Ascending aorta (tissue), 2 donors: Measurements from ENCODE around the gene PDX1. TPM values are rescaled to one million over a fixed set of nuclear protein-coding genes. Genes with fewer than 3 reads are reported as not detected.

ENCODE experiments used
- DNase-seq, 2 donors: peaks; one replicate each; pipeline ENCODE4 v3.0.0-alpha.2; 2019; ENCODE audit warnings: low spot score in 2 of 2
- H3K27ac ChIP-seq, 2 donors: fragments of 200-600 bp; sonication (generic); one replicate each; pipeline ENCODE4 v1.5.1; 2016 to 2017; ENCODE audit warnings: mild to moderate bottlenecking in 1 of 2
- H3K27me3 ChIP-seq: fragments of 200-600 bp; sonication (generic); one replicate; pipeline ENCODE4 v1.5.1; 2017
- H3K36me3 ChIP-seq, 2 donors: fragments of 200-600 bp; sonication (generic); one replicate each; pipeline ENCODE4 v1.5.1; 2016
- H3K4me1 ChIP-seq, 2 donors: fragments of 200-600 bp; sonication (generic); one replicate each; pipeline ENCODE4 v1.5.1; 2016 to 2017; ENCODE audit warnings: mild to moderate bottlenecking in 1 of 2
- H3K4me3 ChIP-seq, 2 donors: fragments of 200-600 bp; sonication (generic); one replicate each; pipeline ENCODE4 v1.5.1; 2016 to 2017; ENCODE audit warnings: mild to moderate bottlenecking in 1 of 2
- H3K9me3 ChIP-seq, 2 donors: fragments of 200-600 bp; sonication (generic); one replicate each; pipeline ENCODE4 v1.5.1; 2016
- CTCF ChIP-seq, 3 experiments: fragments of 200-600 bp in 2 of 3; fragments of 450-650 bp in 1 of 3; sonication (generic) in 2 of 3; IDR thresholded peaks; one replicate each; pipeline ENCODE4 v1.5.1; 2016 to 2019; ENCODE audit warnings: antibody characterized with exemption in 3 of 3, mild to moderate bottlenecking in 1 of 3, moderate library complexity in 1 of 3
- intact Hi-C: fragments of 100-400 bp; cut with DNase I; formaldehyde crosslinking; loops from one replicate; pipeline ENCODE4 v1.15.1; 2023
- total RNA-seq: library from RNA; depleted of rRNA; stranded (reverse); fragments of >200 nt; gene quantifications from one replicate; pipeline ENCODE4 v1.1.0, GENCODE V29; 2016

PDX1 gene
- total RNA-seq, 1 donor from 2014 or later, result not detected

- DNase-seq, result no peak
- no peaks in the 10 kb centered on the region for H3K36me3 ChIP-seq
- H3K4me1 ChIP-seq, result no peaks in the 10 kb centered on the region
- no peak for TF ChIP-seq CTCF (IDR thresholded peaks at IDR 0.05)
- no peak overlapping the region for H3K4me3 ChIP-seq
- no peaks in the 10 kb centered on the region for H3K27me3 ChIP-seq
- intact Hi-C loops, result no loop called here
- H3K9me3 ChIP-seq, result no peaks in the 10 kb centered on the region
- H3K27ac ChIP-seq, result no peak overlapping the region
Observed at GRCh38 chr13:27905650-27906049, 14.2 kb upstream of the PDX1 start.

DNA sequence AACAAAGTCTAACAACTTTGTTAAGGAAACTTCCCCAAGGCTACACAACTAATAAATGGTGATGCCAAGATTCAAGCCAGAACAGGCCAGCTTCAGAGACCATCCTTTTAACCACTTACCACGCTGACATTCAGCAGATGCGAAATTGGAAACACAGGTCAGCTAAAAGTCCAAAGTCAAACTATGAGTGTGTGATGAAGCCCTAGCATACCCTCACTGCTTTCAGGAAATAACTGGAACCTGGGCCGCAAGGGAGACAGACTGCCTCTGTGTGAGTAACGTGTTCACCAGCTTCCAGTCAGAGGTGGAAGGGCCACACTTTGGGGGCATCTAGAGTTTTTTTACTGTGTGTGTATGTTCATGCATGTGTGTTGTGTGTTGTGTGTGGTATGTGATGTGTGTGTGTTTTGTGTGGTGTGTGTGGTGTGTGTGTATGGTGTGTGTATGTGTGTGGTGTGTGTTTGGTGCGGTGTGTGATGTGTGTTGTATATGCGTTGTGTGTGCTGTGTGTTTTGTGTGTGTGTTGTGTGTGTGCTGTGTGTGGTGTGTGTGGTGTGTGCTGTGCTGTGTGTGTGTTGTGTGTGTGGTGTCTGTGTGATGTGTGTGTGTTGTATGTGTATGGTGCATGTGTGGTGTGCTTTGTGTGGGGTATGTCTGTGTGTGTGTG is 12.5 kb upstream of the PDX1 start:
- Histone ChIP-seq H3K4me1 (no peaks in the 10 kb centered on the region), H3K27me3 (no peaks in the 10 kb centered on the region), H3K4me3 (no peak overlapping the region), H3K36me3 (no peaks in the 10 kb centered on the region), H3K27ac (no peak overlapping the region), H3K9me3 (no peaks in the 10 kb centered on the region)
- TF ChIP-seq CTCF (IDR thresholded peaks at IDR 0.05), result no peak
- intact Hi-C loops, result no loop called here
- DNase-seq, result no peak

- H3K27ac ChIP-seq, result no peak overlapping the region
- intact Hi-C loops, result no loop called here
- H3K27me3 ChIP-seq, result no peaks in the 10 kb centered on the region
- H3K36me3 ChIP-seq, result no peaks in the 10 kb centered on the region
- no peaks in the 10 kb centered on the region for H3K4me1 ChIP-seq
- no peak for DNase-seq
- H3K9me3 ChIP-seq, result no peaks in the 10 kb centered on the region
- H3K4me3 ChIP-seq, result no peak overlapping the region
- no peak for TF ChIP-seq CTCF (IDR thresholded peaks at IDR 0.05)
Observed at GRCh38 chr13:27909378-27909777, 10.4 kb upstream of the PDX1 start.

DNA sequence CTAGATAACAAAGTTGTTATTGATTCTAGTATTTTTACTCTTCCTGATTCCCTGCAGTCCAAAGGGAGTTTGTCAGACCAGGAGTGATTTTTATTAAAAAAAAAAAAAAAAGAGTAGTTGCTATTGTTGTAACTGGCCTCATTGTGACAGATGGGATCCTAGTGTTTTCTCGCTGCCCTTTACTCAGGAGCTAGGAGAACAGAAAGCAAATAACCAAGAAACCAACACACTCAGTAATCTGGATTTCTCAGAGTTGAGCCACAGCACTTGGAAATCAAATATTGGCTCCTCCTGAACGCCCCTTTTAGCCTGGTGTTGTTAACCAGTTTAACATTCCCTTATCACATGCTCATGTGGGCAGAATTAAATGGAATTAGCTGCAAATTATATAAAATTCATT is 8.3 kb upstream of the PDX1 start:
- TF ChIP-seq CTCF (IDR thresholded peaks at IDR 0.05), result no peak
- Histone ChIP-seq H3K4me3 (no peak overlapping the region), H3K36me3 (no peaks in the 10 kb centered on the region), H3K27ac (no peak overlapping the region), H3K4me1 (no peaks in the 10 kb centered on the region), H3K27me3 (no peaks in the 10 kb centered on the region), H3K9me3 (no peaks in the 10 kb centered on the region)
- no peak for DNase-seq
- intact Hi-C loops, result no loop called here

GRCh38 chr13:27913160-27913559 is 6.6 kb upstream of the PDX1 start:
- TF ChIP-seq CTCF (IDR thresholded peaks at IDR 0.05), result no peak
- H3K4me1 ChIP-seq, result peaks cover 0 to 6% of the 10 kb centered on the region in 2 donors
- DNase-seq, result no peak
- no peak overlapping the region for H3K27ac ChIP-seq
- no peaks in the 10 kb centered on the region for H3K36me3 ChIP-seq
- H3K27me3 ChIP-seq, result peaks cover 8% of the 10 kb centered on the region
- intact Hi-C loops, result no loop called here
- no peak overlapping the region for H3K4me3 ChIP-seq
- H3K9me3 ChIP-seq, result no peaks in the 10 kb centered on the region
